Endothelial cell of umbilical vein (primary cell): ENCODE data around the gene PLPPR2. TPM values are rescaled to one million over a fixed set of nuclear protein-coding genes. Genes with fewer than 3 reads are reported as not detected.

Experiments
- BruUV-seq: library from RNA; stranded (reverse); fragments of 400-500 nt; replicated peaks from 2 replicates; lab custom pipeline; 2021; lab: Mats Ljungman, UMichigan
- CTCF ChIA-PET: fragments of 300-600, 350-600 bp; sonication (Branson Sonifier 250); formaldehyde crosslinking; loops from one replicate; lab custom pipeline; 2021; ENCODE audit warnings: antibody characterized with exemption, inconsistent platforms; lab: Charles Lee
- POLR2A ChIA-PET: fragments of 300-600, 350-600 bp; sonication (Branson Sonifier 250); formaldehyde crosslinking; loops from one replicate; lab custom pipeline; 2021; ENCODE audit warnings: antibody characterized with exemption, inconsistent platforms; lab: Charles Lee
- DNase-seq: peaks from one replicate; pipeline ENCODE4 v3.0.0-alpha.2; 2011; ENCODE audit warnings: low read depth, low spot score
- FAIRE-seq: peaks from 2 replicates; lab custom pipeline; 2011; peaks lifted over from hg19 to GRCh38; lab: Jason Lieb, UNC
- H2AFZ ChIP-seq: 2 replicates; pipeline ENCODE4 v1.6.0; 2012; ENCODE audit warnings: low read depth, low read length, control low read depth, inconsistent platforms
- H3K27ac ChIP-seq: 2 replicates; pipeline ENCODE4 v1.5.1; 2011; ENCODE audit warnings: low read depth, mild to moderate bottlenecking, control low read depth, low read length, moderate library complexity; ENCODE audit not compliant: insufficient read depth
- H3K27me3 ChIP-seq, 2 experiments: 2 replicates each; pipeline versions ENCODE4 v1.6.0 to v1.6.1; 2011; ENCODE audit warnings: low read length in 2 of 2, mixed read lengths in 1 of 2; ENCODE audit not compliant: control insufficient read depth in 2 of 2, insufficient read depth in 2 of 2
- H3K36me3 ChIP-seq, 2 experiments: 2 replicates in 1 of 2; 3 replicates in 1 of 2; pipeline ENCODE4 v1.5.1; 2011; ENCODE audit warnings: low read length in 2 of 2, mild to moderate bottlenecking in 1 of 2, moderate library complexity in 1 of 2; ENCODE audit not compliant: control insufficient read depth in 2 of 2, insufficient read depth in 2 of 2; ENCODE audit errors: extremely low read depth in 1 of 2
- H3K4me1 ChIP-seq: 3 replicates; pipeline ENCODE4 v1.5.1; 2011; ENCODE audit warnings: mild to moderate bottlenecking, low read length; ENCODE audit not compliant: control insufficient read depth, insufficient read depth; ENCODE audit errors: extremely low read depth
- H3K4me2 ChIP-seq: 2 replicates; pipeline ENCODE4 v1.6.1; 2011; ENCODE audit warnings: low read length, control low read depth, mixed read lengths; ENCODE audit not compliant: insufficient read depth
- H3K4me3 ChIP-seq, 3 experiments: fragments of 200-600 bp in 1 of 3; sonication (generic), shearing (Covaris generic) in 1 of 3; replicated peaks in 1 of 3; 2 replicates each; pipeline ENCODE4 v1.5.1; 2011 to 2016; ENCODE audit warnings: control low read depth in 3 of 3, low read length in 3 of 3, mild to moderate bottlenecking in 2 of 3, inconsistent platforms in 1 of 3, low read depth in 1 of 3, moderate library complexity in 1 of 3; ENCODE audit not compliant: insufficient read depth in 1 of 3
- H3K79me2 ChIP-seq: 2 replicates; pipeline ENCODE4 v1.6.0; 2012; ENCODE audit warnings: low read length, inconsistent platforms; ENCODE audit not compliant: control insufficient read depth, insufficient read depth
- H3K9ac ChIP-seq: replicated peaks from 2 replicates; pipeline ENCODE3; 2011; ENCODE audit warnings: low read length, control low read depth; ENCODE audit not compliant: insufficient read depth; ENCODE audit errors: extremely low read depth
- H3K9me1 ChIP-seq: replicated peaks from 3 replicates; pipeline ENCODE4 v1.6.0; 2011; ENCODE audit warnings: mild to moderate bottlenecking, low read length; ENCODE audit not compliant: control insufficient read depth, insufficient read depth; ENCODE audit errors: extremely low read depth
- H3K9me3 ChIP-seq: replicated peaks from 2 replicates; pipeline ENCODE4 v1.5.1; 2012; ENCODE audit warnings: low read length, inconsistent platforms; ENCODE audit not compliant: control insufficient read depth, insufficient read depth
- H4K20me1 ChIP-seq: replicated peaks from 2 replicates; pipeline ENCODE3; 2011; ENCODE audit warnings: mild to moderate bottlenecking, low read length; ENCODE audit not compliant: control insufficient read depth, insufficient read depth; ENCODE audit errors: extremely low read depth
- EZH2 ChIP-seq: IDR thresholded peaks from 2 replicates; pipeline ENCODE4 v1.6.1; 2012; ENCODE audit warnings: borderline replicate concordance, low read depth, mild to moderate bottlenecking, moderate library complexity, low read length, inconsistent platforms; ENCODE audit not compliant: severe bottlenecking
- FOS ChIP-seq: IDR thresholded peaks from 2 replicates; pipeline ENCODE4 v1.6.1; 2011; ENCODE audit warnings: mild to moderate bottlenecking, low read length, moderate library complexity, borderline replicate concordance; ENCODE audit not compliant: insufficient read depth
- GATA2 ChIP-seq: IDR thresholded peaks from 2 replicates; pipeline ENCODE4 v1.7.0; 2011; ENCODE audit warnings: low read depth, mild to moderate bottlenecking, moderate library complexity, mixed read lengths, low read length; ENCODE audit not compliant: insufficient read length, insufficient read depth
- JUN ChIP-seq: IDR thresholded peaks from 2 replicates; pipeline ENCODE4 v1.6.1; 2011; ENCODE audit warnings: borderline replicate concordance, low read depth; ENCODE audit not compliant: insufficient read length, insufficient read depth
- MYC ChIP-seq: IDR thresholded peaks from one replicate; pipeline ENCODE4 v1.6.1; 2011; ENCODE audit warnings: mild to moderate bottlenecking, low read depth, low read length
- POLR2A ChIP-seq: IDR thresholded peaks from 2 replicates; pipeline ENCODE4 v1.6.1; 2012; ENCODE audit warnings: low read depth, mild to moderate bottlenecking, control low read depth, low read length
- POLR2AphosphoS5 ChIP-seq: IDR thresholded peaks from 2 replicates; pipeline ENCODE4 v1.6.1; 2012; ENCODE audit warnings: low read depth, mild to moderate bottlenecking, control low read depth, low read length, moderate library complexity; ENCODE audit not compliant: insufficient read depth
- dilution Hi-C: fragments of 300-500 bp; cut with MboI; formaldehyde crosslinking; loops from one replicate; pipeline ENCODE4 v1.15.0; 2019; ENCODE audit warnings: low sequenced_read_pairs; ENCODE audit not compliant: extremely low pct_ligation_motif_present
- intact Hi-C: fragments of 100-400 bp; cut with micrococcal nuclease; formaldehyde crosslinking; loops from one replicate; pipeline ENCODE4 v1.10.0; 2022
- polyA plus RNA-seq, 4 experiments: library from polyadenylated mRNA; depleted of rRNA in 3 of 4; stranded (reverse) in 3 of 4; unstranded in 1 of 4; fragments of >200 nt; gene quantifications; 2 replicates each; pipeline versions ENCODE4 v1.2.1 to v1.2.3, GENCODE V29; 2011 to 2012; ENCODE audit warnings: missing spikeins in 1 of 4
- total RNA-seq: library from RNA; stranded (reverse); gene quantifications from 2 replicates; pipeline ENCODE4 v1.2.3, GENCODE V29; 2021
- TF ChIP-seq, protein P1 (sequence below), 2 donors: IDR thresholded peaks; 1 replicate in 1 of 2; 2 replicates in 1 of 2; pipeline ENCODE4 v1.5.1; 2011; ENCODE audit warnings: low read length in 2 of 2, mild to moderate bottlenecking in 2 of 2, moderate library complexity in 2 of 2, control low read depth in 1 of 2, inconsistent platforms in 1 of 2, low read depth in 1 of 2; ENCODE audit not compliant: insufficient read depth in 1 of 2; ENCODE audit errors: extremely low read depth in 1 of 2
- TF ChIP-seq, protein P2 (sequence below): IDR thresholded peaks from 2 replicates; pipeline ENCODE4 v1.6.1; 2011; ENCODE audit not compliant: insufficient read depth, insufficient read length

The PLPPR2 gene
- total and polyA plus RNA-seq, 2 donors (not counting 3 experiments of a cell fraction or from before 2014, with no cell fraction given), result 23.7 to 28.7 TPM

DNA sequence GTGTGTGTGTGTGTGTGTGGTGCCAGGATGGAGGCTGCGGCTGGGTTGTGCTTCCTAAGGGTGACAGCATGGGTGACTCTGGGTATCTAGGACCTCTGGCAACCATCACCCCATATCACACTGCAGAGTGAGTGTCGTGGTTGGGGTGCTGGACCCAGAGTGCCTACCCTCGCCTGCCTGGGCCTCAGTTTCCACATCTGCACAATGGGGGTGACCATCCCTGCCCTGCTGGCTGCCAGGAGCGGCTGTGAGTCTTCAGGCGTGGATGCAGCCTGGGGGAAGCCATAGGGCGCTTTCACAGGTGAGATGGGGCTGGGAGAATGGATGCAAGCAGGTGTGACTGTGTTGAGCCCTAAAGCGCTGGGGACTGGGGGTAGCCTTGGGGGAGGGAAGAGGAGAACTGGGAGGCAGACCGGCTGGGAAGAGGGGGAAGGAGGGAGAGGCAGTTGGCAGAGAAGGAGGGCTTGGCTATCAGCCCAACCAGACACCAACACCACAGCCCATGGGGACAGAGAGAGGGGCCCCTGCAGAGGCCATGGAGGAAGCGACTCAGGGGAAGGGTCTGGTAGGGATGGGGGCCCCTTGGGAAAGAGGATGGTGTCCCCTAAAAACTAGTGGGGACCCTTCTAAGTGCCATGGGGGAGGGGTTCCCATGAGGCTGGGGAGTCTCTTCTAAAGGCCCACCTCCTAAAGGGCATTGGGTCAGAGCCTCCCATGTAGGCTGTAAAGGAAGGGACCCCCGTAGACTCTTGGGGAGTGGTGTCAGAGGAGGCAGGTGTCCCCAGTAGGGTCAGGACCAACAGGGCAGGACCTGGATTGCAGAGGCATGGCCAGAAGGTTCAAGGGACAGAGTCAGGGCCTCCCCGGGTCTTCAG lies 1.7 kb downstream of the PLPPR2 start:
- dilution Hi-C loops (no loop called here), intact Hi-C loops (no loop called here)
- H3K4me3 ChIP-seq, result no peak overlapping the region
- CTCF ChIA-PET, result no interaction called here
- no peaks in the 10 kb centered on the region for H3K79me2 ChIP-seq
- no peak overlapping the region for H2AFZ ChIP-seq
- H4K20me1 ChIP-seq, result no peaks in the 10 kb centered on the region
- no peak overlapping the region for H3K27ac ChIP-seq
- DNase-seq (no peak), FAIRE-seq (no peak)
- no peaks in the 10 kb centered on the region for H3K4me1 ChIP-seq
- BruUV-seq, result no TSS peak
- TF ChIP-seq POLR2AphosphoS5, result no peak
- TF ChIP-seq JUN, result no peak
- TF ChIP-seq, protein P1, sequence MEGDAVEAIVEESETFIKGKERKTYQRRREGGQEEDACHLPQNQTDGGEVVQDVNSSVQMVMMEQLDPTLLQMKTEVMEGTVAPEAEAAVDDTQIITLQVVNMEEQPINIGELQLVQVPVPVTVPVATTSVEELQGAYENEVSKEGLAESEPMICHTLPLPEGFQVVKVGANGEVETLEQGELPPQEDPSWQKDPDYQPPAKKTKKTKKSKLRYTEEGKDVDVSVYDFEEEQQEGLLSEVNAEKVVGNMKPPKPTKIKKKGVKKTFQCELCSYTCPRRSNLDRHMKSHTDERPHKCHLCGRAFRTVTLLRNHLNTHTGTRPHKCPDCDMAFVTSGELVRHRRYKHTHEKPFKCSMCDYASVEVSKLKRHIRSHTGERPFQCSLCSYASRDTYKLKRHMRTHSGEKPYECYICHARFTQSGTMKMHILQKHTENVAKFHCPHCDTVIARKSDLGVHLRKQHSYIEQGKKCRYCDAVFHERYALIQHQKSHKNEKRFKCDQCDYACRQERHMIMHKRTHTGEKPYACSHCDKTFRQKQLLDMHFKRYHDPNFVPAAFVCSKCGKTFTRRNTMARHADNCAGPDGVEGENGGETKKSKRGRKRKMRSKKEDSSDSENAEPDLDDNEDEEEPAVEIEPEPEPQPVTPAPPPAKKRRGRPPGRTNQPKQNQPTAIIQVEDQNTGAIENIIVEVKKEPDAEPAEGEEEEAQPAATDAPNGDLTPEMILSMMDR (IDR thresholded peaks at IDR 0.05; ENCODE audit: extremely low read depth in 1 of 2, insufficient read depth in 1 of 2, low read depth in 1 of 2, low read length in 2 of 2), result no peak
- TF ChIP-seq, protein P2, sequence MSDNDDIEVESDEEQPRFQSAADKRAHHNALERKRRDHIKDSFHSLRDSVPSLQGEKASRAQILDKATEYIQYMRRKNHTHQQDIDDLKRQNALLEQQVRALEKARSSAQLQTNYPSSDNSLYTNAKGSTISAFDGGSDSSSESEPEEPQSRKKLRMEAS, result no peak
- no peak for TF ChIP-seq MYC
- TF ChIP-seq POLR2A, result no peak
- no peak for TF ChIP-seq FOS
- TF ChIP-seq EZH2, result no peak
- TF ChIP-seq GATA2, result no peak
- no peak overlapping the region for H3K9ac ChIP-seq
- POLR2A ChIA-PET, result no interaction called here
- H3K4me2 ChIP-seq, result no peak overlapping the region
- H3K9me3 ChIP-seq, result no peaks in the 10 kb centered on the region
- no peaks in the 10 kb centered on the region for H3K27me3 ChIP-seq
- H3K9me1 ChIP-seq, result no peaks in the 10 kb centered on the region
- H3K36me3 ChIP-seq, result peaks cover 0 to 2% of the 10 kb centered on the region in 2 experiments
